Measurements from ENCODE around the gene CPED1. TPM values are rescaled to one million over a fixed set of nuclear protein-coding genes. Genes with fewer than 3 reads are reported as not detected.

CPED1 gene
- polyA plus RNA-seq, 1 donor from 2014 or later = not detected

GRCh38 chr7:121186746-121187145, 198.2 kb downstream of the CPED1 start:
- H3K4me2 ChIP-seq (ENCODE audit: low read length) = no peak overlapping the region
- H4K20me1 ChIP-seq (ENCODE audit: insufficient read depth) = no peaks in the 10 kb centered on the region
- no peak overlapping the region for H2AFZ ChIP-seq (ENCODE audit: low read depth, low read length)
- no peaks in the 10 kb centered on the region for H3K36me3 ChIP-seq (ENCODE audit: insufficient read depth, low read length)
- no peak overlapping the region for H3K4me3 ChIP-seq (ENCODE audit: low read length)
- H3K9me3 ChIP-seq (ENCODE audit: low read length) = no peaks in the 10 kb centered on the region
- no peaks in the 10 kb centered on the region for H3F3A ChIP-seq (ENCODE audit: insufficient read depth, low read length, poor library complexity, severe bottlenecking)
- no peak for TF ChIP-seq TAF1 (IDR thresholded peaks at IDR 0.05; ENCODE audit: low read depth)
- no peak for TF ChIP-seq POLR2AphosphoS5 (IDR thresholded peaks at IDR 0.05)
- no peak for TF ChIP-seq SMC3 (conservative IDR thresholded peaks at IDR 0.05; ENCODE audit: poor library complexity)
- no peak for TF ChIP-seq MXI1 (conservative IDR thresholded peaks at IDR 0.05; ENCODE audit: poor library complexity, severe bottlenecking)
- no peak for TF ChIP-seq EZH2 (IDR thresholded peaks at IDR 0.05; ENCODE audit: borderline replicate concordance, insufficient read depth, low read length, poor library complexity, severe bottlenecking)
- no peak for TF ChIP-seq CTCF (IDR thresholded peaks at IDR 0.05; ENCODE audit: poor library complexity, severe bottlenecking)
- no peak for TF ChIP-seq RAD21 (conservative IDR thresholded peaks at IDR 0.05)
- no peak for TF ChIP-seq EP300 (conservative IDR thresholded peaks at IDR 0.05; ENCODE audit: poor library complexity, severe bottlenecking)
- no peak for TF ChIP-seq REST (IDR thresholded peaks at IDR 0.05; ENCODE audit: borderline replicate concordance)
- no peaks in the 10 kb centered on the region for H3K27me3 ChIP-seq (ENCODE audit: insufficient read depth, low read depth, low read length)
- H3K9ac ChIP-seq (ENCODE audit: low read length) = no peak overlapping the region
- H3K27ac ChIP-seq (ENCODE audit: low read length) = no peak overlapping the region
- no peaks in the 10 kb centered on the region for H3K9me2 ChIP-seq (ENCODE audit: insufficient read depth, low read length)
- no peaks in the 10 kb centered on the region for H3K79me2 ChIP-seq (replicated peaks; ENCODE audit: insufficient read depth, low read length)

GRCh38 chr7:121187222-121187621, 198.7 kb downstream of the CPED1 start:
- Histone ChIP-seq H4K20me1 (ENCODE audit: insufficient read depth) (no peaks in the 10 kb centered on the region), H3K9me3 (ENCODE audit: low read length) (no peaks in the 10 kb centered on the region), H3K4me2 (ENCODE audit: low read length) (no peak overlapping the region), H3K36me3 (ENCODE audit: insufficient read depth, low read length) (no peaks in the 10 kb centered on the region), H3K9ac (ENCODE audit: low read length) (no peak overlapping the region), H2AFZ (ENCODE audit: low read depth, low read length) (no peak overlapping the region), H3K9me2 (ENCODE audit: insufficient read depth, low read length) (no peaks in the 10 kb centered on the region), H3K27me3 (ENCODE audit: insufficient read depth, low read depth, low read length) (no peaks in the 10 kb centered on the region), H3K27ac (ENCODE audit: low read length) (no peak overlapping the region), H3F3A (ENCODE audit: insufficient read depth, low read length, poor library complexity, severe bottlenecking) (no peaks in the 10 kb centered on the region), H3K79me2 (replicated peaks; ENCODE audit: insufficient read depth, low read length) (no peaks in the 10 kb centered on the region), H3K4me3 (ENCODE audit: low read length) (no peak overlapping the region)
- TF ChIP-seq EP300 (conservative IDR thresholded peaks at IDR 0.05; ENCODE audit: poor library complexity, severe bottlenecking) (no peak), CTCF (IDR thresholded peaks at IDR 0.05; ENCODE audit: poor library complexity, severe bottlenecking) (no peak), POLR2AphosphoS5 (IDR thresholded peaks at IDR 0.05) (no peak), EZH2 (IDR thresholded peaks at IDR 0.05; ENCODE audit: borderline replicate concordance, insufficient read depth, low read length, poor library complexity, severe bottlenecking) (no peak), REST (IDR thresholded peaks at IDR 0.05; ENCODE audit: borderline replicate concordance) (no peak), SMC3 (conservative IDR thresholded peaks at IDR 0.05; ENCODE audit: poor library complexity) (no peak), RAD21 (conservative IDR thresholded peaks at IDR 0.05) (no peak), MXI1 (conservative IDR thresholded peaks at IDR 0.05; ENCODE audit: poor library complexity, severe bottlenecking) (no peak), TAF1 (IDR thresholded peaks at IDR 0.05; ENCODE audit: low read depth) (no peak)
